Ishikawa (cell line): ENCODE results near the gene TBC1D22B.

Source experiments
- CEBPB ChIP-seq: IDR thresholded peaks from 2 replicates; pipeline ENCODE4 v1.6.1; 2012
- CREB1 ChIP-seq: IDR thresholded peaks from 2 replicates; pipeline ENCODE4 v1.6.1; 2012; ENCODE audit warnings: low read depth
- EP300 ChIP-seq: IDR thresholded peaks from 2 replicates; pipeline ENCODE4 v1.6.1; 2012; ENCODE audit warnings: borderline replicate concordance
- FOXM1 ChIP-seq: IDR thresholded peaks from 2 replicates; pipeline ENCODE4 v1.6.1; 2012; ENCODE audit warnings: low read depth, borderline replicate concordance
- MAX ChIP-seq: IDR thresholded peaks from 2 replicates; pipeline ENCODE4 v1.6.1; 2012
- NFIC ChIP-seq: IDR thresholded peaks from 2 replicates; pipeline ENCODE4 v1.6.1; 2012
- RAD21 ChIP-seq: IDR thresholded peaks from 2 replicates; pipeline ENCODE4 v1.6.1; 2012; ENCODE audit warnings: low read depth
- REST ChIP-seq: IDR thresholded peaks from 2 replicates; pipeline ENCODE4 v1.6.1; 2012; ENCODE audit warnings: low read depth, mild to moderate bottlenecking
- TAF1 ChIP-seq: IDR thresholded peaks from 2 replicates; pipeline ENCODE4 v1.6.1; 2012; ENCODE audit warnings: low read depth, mild to moderate bottlenecking
- TCF12 ChIP-seq: IDR thresholded peaks from 2 replicates; pipeline ENCODE4 v1.6.1; 2012; ENCODE audit warnings: low read depth
- YY1 ChIP-seq: IDR thresholded peaks from 2 replicates; pipeline ENCODE4 v1.6.1; 2012; ENCODE audit warnings: low read depth
- ZBTB7A ChIP-seq: IDR thresholded peaks from 2 replicates; pipeline ENCODE4 v1.6.1; 2012; ENCODE audit warnings: low read depth

- no peak for TF ChIP-seq MAX
- TF ChIP-seq YY1: no peak
- no peak for TF ChIP-seq REST
- no peak for TF ChIP-seq RAD21
- no peak for TF ChIP-seq CEBPB
- TF ChIP-seq TAF1: no peak
- TF ChIP-seq ZBTB7A: no peak
- TF ChIP-seq TCF12: no peak
- TF ChIP-seq EP300: no peak
- no peak for TF ChIP-seq NFIC
- TF ChIP-seq FOXM1: no peak
- no peak for TF ChIP-seq CREB1
These were observed 66.8 kb downstream of the TBC1D22B start for GRCh38 chr6:37324131-37325033.
